Spleen (tissue), 7 donors: ENCODE data around the gene PNLDC1.

Source experiments
- CTCF ChIP-seq, 11 experiments: fragments of 200-600 bp in 7 of 11; fragments of 450-650 bp in 4 of 11; sonication (generic) in 4 of 11; IDR thresholded peaks in 8 of 11; conservative IDR thresholded peaks in 3 of 11; 1 replicate in 7 of 11; 2 replicates in 4 of 11; pipeline versions ENCODE4 v1.4.0 to v1.8.0; 2016 to 2021; ENCODE audit warnings: antibody characterized with exemption in 11 of 11, inconsistent platforms in 4 of 11, mild to moderate bottlenecking in 1 of 11
- POLR2A ChIP-seq, 3 donors: fragments of 450-650 bp; IDR thresholded peaks; one replicate each; pipeline ENCODE4 v1.5.1; 2017; ENCODE audit warnings: antibody characterized with exemption in 3 of 3, mild to moderate bottlenecking in 1 of 3
- POLR2AphosphoS5 ChIP-seq, 3 donors: sonication (generic); formaldehyde crosslinking; IDR thresholded peaks; one replicate each; pipeline ENCODE4 v1.5.1; 2017; ENCODE audit warnings: antibody characterized with exemption in 3 of 3
- donor health status: DM: no; HTN: no; CAD: no; lungs with moderate emphysema.
- donor health status: DM: no; HTN: no; CAD: no.
- donor health status: DM: no; HTN: no; CAD: no.

- TF ChIP-seq CTCF (IDR thresholded peaks at IDR 0.05 in 8 of 11, conservative IDR thresholded peaks at IDR 0.05 in 3 of 11) (no peak), POLR2A (IDR thresholded peaks at IDR 0.05) (no peak), POLR2AphosphoS5 (IDR thresholded peaks at IDR 0.05) (no peak)
Observed at GRCh38 chr6:159830501-159831372, 30.7 kb downstream of the PNLDC1 start.
